Naive thymus-derived CD8-positive, alpha-beta T cell (primary cell): ENCODE measurements around the gene DCXR. TPM values are rescaled to one million over a fixed set of nuclear protein-coding genes. Genes with fewer than 3 reads are reported as not detected.
A peak's percentile ranks its signal among the peaks of the same experiment; 100 is the strongest.

Experiments used
- ATAC-seq, 2 donors: fragments of 150-1000 bp; cut with Tn5 transposase in 1 of 2; sonication (Bioruptor Pico), chemical (Tn5 transposase) in 1 of 2; 1 replicate in 1 of 2; 2 replicates in 1 of 2; pipeline ENCODE4 v1.10.0; 2021; ENCODE audit warnings: mild to moderate bottlenecking in 2 of 2, moderate library complexity in 2 of 2
- POLR2A ChIA-PET: fragments of 350-600 bp; sonication (Branson Sonifier 250); formaldehyde crosslinking; loops from one replicate; lab custom pipeline; 2021; ENCODE audit warnings: antibody characterized with exemption; lab: Charles Lee
- DNase-seq, 10 donors: peaks; one replicate each; pipeline versions ENCODE4 v3.0.0 to v3.0.0-alpha.2; 2020 to 2022
- H3K27ac Mint-ChIP-seq, 10 donors: one replicate each; pipeline ENCODE4 v1.8.0; 2020 to 2022; ENCODE audit warnings: mild to moderate bottlenecking in 10 of 10, mixed read lengths in 10 of 10, moderate library complexity in 4 of 10, inconsistent platforms in 1 of 10
- H3K27me3 Mint-ChIP-seq, 5 donors: one replicate each; pipeline ENCODE4 v1.8.0; 2021 to 2022; ENCODE audit warnings: mixed read lengths in 5 of 5
- H3K36me3 Mint-ChIP-seq, 3 donors: one replicate each; pipeline ENCODE4 v1.8.0; 2020 to 2022; ENCODE audit warnings: mixed read lengths in 3 of 3, mild to moderate bottlenecking in 2 of 3, inconsistent platforms in 1 of 3
- H3K4me1 Mint-ChIP-seq, 4 donors: one replicate each; pipeline ENCODE4 v1.8.0; 2021 to 2022; ENCODE audit warnings: mixed read lengths in 4 of 4
- H3K4me3 Mint-ChIP-seq, 10 donors: one replicate each; pipeline ENCODE4 v1.8.0; 2020 to 2022; ENCODE audit warnings: mild to moderate bottlenecking in 10 of 10, mixed read lengths in 10 of 10, moderate library complexity in 6 of 10, inconsistent platforms in 1 of 10
- H3K9me3 Mint-ChIP-seq, 9 donors: one replicate each; pipeline ENCODE4 v1.8.0; 2020 to 2022; ENCODE audit warnings: mixed read lengths in 9 of 9, mild to moderate bottlenecking in 3 of 9, inconsistent platforms in 1 of 9, moderate library complexity in 1 of 9
- polyA plus RNA-seq, 3 donors: library from polyadenylated mRNA; unstranded; fragments of 300-500 nt; fragmentation: Illumina TruSeq; gene quantifications; one replicate each; pipeline ENCODE4 v1.2.3, GENCODE V29; 2021
- total RNA-seq, 8 experiments: library from RNA in 2 of 8; stranded (reverse) in 2 of 8; gene quantifications; one replicate each; pipeline ENCODE4 v1.2.3 and lab custom pipeline; 2021 to 2026

DCXR gene
- total and polyA plus RNA-seq, 5 experiments from 2014 or later, result 72.5 to 185 (median 113) TPM

GRCh38 chr17:82010575-82011525 is 26.6 kb downstream of the DCXR start:
- no peak for DNase-seq
- H3K4me3 Mint-ChIP-seq, result no peak overlapping the region
- H3K27me3 Mint-ChIP-seq, result no peaks in the 10 kb centered on the region
- no peak for ATAC-seq
- H3K9me3 Mint-ChIP-seq, result no peaks in the 10 kb centered on the region
- POLR2A ChIA-PET, result interaction anchor here (1.3 kb wide), 1 partner anchor 44 kb away, joined by 3 read pairs; no protein-coding TSS in a partner anchor
- H3K36me3 Mint-ChIP-seq, result no peaks in the 10 kb centered on the region
- no peak overlapping the region for H3K27ac Mint-ChIP-seq
- peaks cover 0 to 4% (median 0%) of the 10 kb centered on the region in 4 donors for H3K4me1 Mint-ChIP-seq

GRCh38 chr17:82009413-82009812 is 28.1 kb downstream of the DCXR start:
- POLR2A ChIA-PET, result interaction anchor here (1.3 kb wide), 1 partner anchor 42 kb away, joined by 3 read pairs; no protein-coding TSS in a partner anchor
- no peak for ATAC-seq

GRCh38 chr17:82008941-82009405 is 28.5 kb downstream of the DCXR start:
- Mint-ChIP-seq H3K27ac (peak overlapping the region in 2 of 10 donors; percentile 34 to 38), H3K9me3 (no peaks in the 10 kb centered on the region), H3K4me1 (peaks cover 0 to 4% (median 0%) of the 10 kb centered on the region in 4 donors), H3K27me3 (no peaks in the 10 kb centered on the region), H3K4me3 (no peak overlapping the region), H3K36me3 (no peaks in the 10 kb centered on the region)
- POLR2A ChIA-PET, result interaction anchor here (0.7 kb wide), 1 partner anchor 587 kb away, joined by 3 read pairs; no protein-coding TSS in a partner anchor
- DNase-seq, result no peak
- no peak for ATAC-seq

More at GRCh38 chr17:82009413-82009812, 28.1 kb downstream of the DCXR start:
- no peak for DNase-seq
- H3K4me3 Mint-ChIP-seq, result no peak overlapping the region
- peaks cover 0 to 4% (median 0%) of the 10 kb centered on the region in 4 donors for H3K4me1 Mint-ChIP-seq
- peak overlapping the region in 2 of 10 donors; percentile 34 to 38 for H3K27ac Mint-ChIP-seq
- H3K9me3 Mint-ChIP-seq, result no peaks in the 10 kb centered on the region
- H3K36me3 Mint-ChIP-seq, result no peaks in the 10 kb centered on the region
- H3K27me3 Mint-ChIP-seq, result no peaks in the 10 kb centered on the region

GRCh38 chr17:82008258-82008940 is 29.1 kb downstream of the DCXR start:
- no peak overlapping the region for H3K4me3 Mint-ChIP-seq
- peak overlapping the region in 1 of 10 donors; percentile 40 for H3K27ac Mint-ChIP-seq
- POLR2A ChIA-PET, result interaction anchor here (0.7 kb wide), 1 partner anchor 586 kb away, joined by 3 read pairs; no protein-coding TSS in a partner anchor
- DNase-seq, result no peak
- H3K36me3 Mint-ChIP-seq, result no peaks in the 10 kb centered on the region
- no peaks in the 10 kb centered on the region for H3K27me3 Mint-ChIP-seq
- no peaks in the 10 kb centered on the region for H3K9me3 Mint-ChIP-seq
- ATAC-seq, result no peak
- peaks cover 0 to 4% (median 0%) of the 10 kb centered on the region in 4 donors for H3K4me1 Mint-ChIP-seq

- Mint-ChIP-seq H3K27me3 (no peaks in the 10 kb centered on the region), H3K27ac (peak overlapping the region in 1 of 10 donors; percentile 40), H3K36me3 (no peaks in the 10 kb centered on the region), H3K4me1 (peaks cover 0 to 4% (median 0%) of the 10 kb centered on the region in 4 donors), H3K9me3 (no peaks in the 10 kb centered on the region), H3K4me3 (no peak overlapping the region)
- ATAC-seq (no peak), DNase-seq (no peak)
- POLR2A ChIA-PET, result no interaction called here
Measured at GRCh38 chr17:82007495-82008257, 29.8 kb downstream of the DCXR start.

- Mint-ChIP-seq H3K36me3 (no peaks in the 10 kb centered on the region), H3K4me3 (no peak overlapping the region), H3K27ac (no peak overlapping the region), H3K9me3 (no peaks in the 10 kb centered on the region), H3K4me1 (peaks cover 0 to 4% (median 0%) of the 10 kb centered on the region in 4 donors), H3K27me3 (no peaks in the 10 kb centered on the region)
- DNase-seq (no peak), ATAC-seq (no peak)
- POLR2A ChIA-PET, result no interaction called here
Measured at GRCh38 chr17:82007228-82007494, 30.3 kb downstream of the DCXR start.

GRCh38 chr17:82006468-82007227 is 30.8 kb downstream of the DCXR start:
- no peak overlapping the region for H3K4me3 Mint-ChIP-seq
- no peaks in the 10 kb centered on the region for H3K9me3 Mint-ChIP-seq
- peaks cover 0 to 4% (median 0%) of the 10 kb centered on the region in 4 donors for H3K4me1 Mint-ChIP-seq
- H3K27me3 Mint-ChIP-seq, result no peaks in the 10 kb centered on the region
- POLR2A ChIA-PET, result no interaction called here
- H3K27ac Mint-ChIP-seq, result no peak overlapping the region
- DNase-seq (no peak), ATAC-seq (no peak)
- no peaks in the 10 kb centered on the region for H3K36me3 Mint-ChIP-seq

GRCh38 chr17:82005701-82006348 is 31.7 kb downstream of the DCXR start:
- Mint-ChIP-seq H3K4me3 (no peak overlapping the region), H3K27ac (peak overlapping the region in 1 of 10 donors; percentile 29), H3K4me1 (peaks cover 0 to 4% (median 0%) of the 10 kb centered on the region in 4 donors), H3K9me3 (no peaks in the 10 kb centered on the region), H3K27me3 (no peaks in the 10 kb centered on the region), H3K36me3 (no peaks in the 10 kb centered on the region)
- POLR2A ChIA-PET, result no interaction called here
- DNase-seq (no peak), ATAC-seq (no peak)

GRCh38 chr17:82004517-82005455 is 32.7 kb downstream of the DCXR start:
- Mint-ChIP-seq H3K4me3 (no peak overlapping the region), H3K4me1 (peaks cover 0 to 4% (median 0%) of the 10 kb centered on the region in 4 donors), H3K36me3 (no peaks in the 10 kb centered on the region), H3K9me3 (no peaks in the 10 kb centered on the region), H3K27ac (no peak overlapping the region), H3K27me3 (no peaks in the 10 kb centered on the region)
- no peak for DNase-seq
- POLR2A ChIA-PET, result no interaction called here
- ATAC-seq, result no peak

- peaks cover 0 to 4% (median 0%) of the 10 kb centered on the region in 4 donors for H3K4me1 Mint-ChIP-seq
- H3K4me3 Mint-ChIP-seq, result no peak overlapping the region
- no peak for ATAC-seq
- POLR2A ChIA-PET, result interaction anchor here (0.7 kb wide), 1 partner anchor 406 kb away, joined by 3 read pairs; no protein-coding TSS in a partner anchor
- no peak for DNase-seq
- H3K27me3 Mint-ChIP-seq, result no peaks in the 10 kb centered on the region
- H3K27ac Mint-ChIP-seq, result no peak overlapping the region
- no peaks in the 10 kb centered on the region for H3K9me3 Mint-ChIP-seq
- no peaks in the 10 kb centered on the region for H3K36me3 Mint-ChIP-seq
Measured at GRCh38 chr17:82003411-82004381, 33.8 kb downstream of the DCXR start.
